Panc1 (cell line): Measurements from ENCODE around the gene POSTN. TPM values are rescaled to one million over a fixed set of nuclear protein-coding genes. Genes with fewer than 3 reads are reported as not detected.

Experiments used
- ATAC-seq: fragments of 200-7000 bp; cut with Tn5 transposase; 2 replicates; pipeline ENCODE4 v1.9.1; 2020; ENCODE audit warnings: mild to moderate bottlenecking, moderate library complexity
- BruUV-seq: library from RNA; stranded (reverse); fragments of 400-500 nt; replicated peaks from 2 replicates; lab custom pipeline; 2021; lab: Mats Ljungman, UMichigan
- CTCF ChIA-PET: fragments of 300-600 bp; sonication (Branson Sonifier 250); formaldehyde crosslinking; loops from one replicate; lab custom pipeline; 2022; ENCODE audit warnings: antibody characterized with exemption; lab: Charles Lee
- POLR2A ChIA-PET: fragments of 300-600 bp; sonication (Branson Sonifier 250); formaldehyde crosslinking; loops from one replicate; lab custom pipeline; 2022; ENCODE audit warnings: antibody characterized with exemption; lab: Charles Lee
- DNase-seq: peaks from one replicate; pipeline ENCODE4 v3.0.0-alpha.2; 2010; ENCODE audit warnings: low read depth, low spot score
- H3K27ac ChIP-seq: 2 replicates; pipeline ENCODE4 v1.5.1; 2011; ENCODE audit warnings: mild to moderate bottlenecking, low read length, inconsistent platforms
- H3K27me3 ChIP-seq: fragments of 200-500 bp; sonication (Bioruptor generic); 2 replicates; pipeline ENCODE4 v1.6.0; 2014; ENCODE audit warnings: low read length, inconsistent platforms; ENCODE audit not compliant: control insufficient read depth, insufficient read depth
- H3K36me3 ChIP-seq: fragments of 200-500 bp; sonication (Bioruptor generic); 2 replicates; pipeline ENCODE4 v1.5.1; 2014; ENCODE audit warnings: inconsistent platforms, mild to moderate bottlenecking, low read length, moderate library complexity; ENCODE audit not compliant: control insufficient read depth, insufficient read depth
- H3K4me1 ChIP-seq: 2 replicates; pipeline ENCODE4 v1.5.1; 2011; ENCODE audit warnings: inconsistent platforms, mild to moderate bottlenecking, low read length, moderate library complexity; ENCODE audit not compliant: control insufficient read depth, insufficient read depth
- H3K4me3 ChIP-seq, 2 experiments: 2 replicates each; pipeline ENCODE4 v1.5.1; 2011 to 2012; ENCODE audit warnings: low read depth in 2 of 2, low read length in 2 of 2, mild to moderate bottlenecking in 2 of 2, inconsistent platforms in 1 of 2, moderate library complexity in 1 of 2
- H3K9me3 ChIP-seq: fragments of 200-500 bp; sonication (Bioruptor generic); 2 replicates; pipeline ENCODE4 v1.5.1; 2014; ENCODE audit warnings: low read depth, mild to moderate bottlenecking, inconsistent platforms, low read length, moderate library complexity; ENCODE audit not compliant: control insufficient read depth, insufficient read depth
- POLR2AphosphoS5 ChIP-seq: IDR thresholded peaks from 2 replicates; pipeline ENCODE4 v1.6.1; 2012; ENCODE audit warnings: mild to moderate bottlenecking, low read depth, low read length, moderate library complexity
- SIN3A ChIP-seq: IDR thresholded peaks from 2 replicates; pipeline ENCODE4 v1.6.1; 2012; ENCODE audit warnings: low read depth, mild to moderate bottlenecking, low read length, moderate library complexity, borderline replicate concordance; ENCODE audit not compliant: insufficient read depth
- TCF7L2 ChIP-seq: IDR thresholded peaks from 2 replicates; pipeline ENCODE4 v1.6.1; 2011; ENCODE audit warnings: mild to moderate bottlenecking, low read depth, low read length, inconsistent platforms
- in situ Hi-C: cut with HindIII; loops from 2 replicates; pipeline ENCODE4 v1.10.0; 2016; ENCODE audit warnings: low sequenced_read_pairs, low pct_unique_long_range_greater_than_20kb
- intact Hi-C: fragments of 100-400 bp; cut with micrococcal nuclease; formaldehyde crosslinking; loops from one replicate; pipeline ENCODE4 v1.10.0; 2022; ENCODE audit not compliant: unreplicated experiment
- total RNA-seq: library from RNA; stranded (reverse); gene quantifications from one replicate; pipeline ENCODE4 v1.2.1, GENCODE V29; 2021; ENCODE audit not compliant: unreplicated experiment
- TF ChIP-seq, protein P1 (sequence below): fragments of 450-650 bp; IDR thresholded peaks from 2 replicates; pipeline ENCODE4 v1.5.1; 2017; ENCODE audit warnings: mild to moderate bottlenecking
- TF ChIP-seq, protein P2 (sequence below), 2 experiments: IDR thresholded peaks; 2 replicates each; pipeline ENCODE4 v1.6.1; 2011 to 2012; ENCODE audit warnings: low read depth in 2 of 2, control low read depth in 1 of 2, low read length in 1 of 2, mild to moderate bottlenecking in 1 of 2, moderate library complexity in 1 of 2; ENCODE audit not compliant: insufficient read depth in 1 of 2

Gene POSTN
- total RNA-seq, 1 experiment from 2014 or later = 0.08 TPM

DNA sequence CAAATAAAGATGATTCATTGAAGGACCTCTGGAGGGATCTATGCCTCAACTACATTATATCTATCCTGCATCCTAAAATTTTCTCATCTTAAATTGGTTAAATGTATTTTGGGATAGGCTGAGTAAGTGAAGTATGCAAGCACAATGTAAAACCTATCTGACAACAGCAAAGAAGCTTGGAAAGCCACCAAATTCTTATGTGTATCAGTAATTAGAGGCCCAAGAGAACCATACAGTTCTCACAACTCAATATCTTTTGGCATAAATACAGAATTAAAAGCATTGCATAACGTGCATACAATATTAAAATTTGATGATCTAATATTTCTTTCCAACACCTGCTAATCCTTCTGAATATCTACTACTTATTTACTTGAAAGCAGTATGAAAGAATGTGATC lies 13.0 kb downstream of the POSTN start:
- no peak overlapping the region for H3K4me3 ChIP-seq
- no peak overlapping the region for H3K27ac ChIP-seq
- intact Hi-C loops (no loop called here), in situ Hi-C loops (no loop called here)
- no peaks in the 10 kb centered on the region for H3K36me3 ChIP-seq
- DNase-seq (no peak), ATAC-seq (no peak)
- no peaks in the 10 kb centered on the region for H3K27me3 ChIP-seq
- H3K9me3 ChIP-seq = no peaks in the 10 kb centered on the region
- BruUV-seq = no TSS peak
- TF ChIP-seq, protein P1, sequence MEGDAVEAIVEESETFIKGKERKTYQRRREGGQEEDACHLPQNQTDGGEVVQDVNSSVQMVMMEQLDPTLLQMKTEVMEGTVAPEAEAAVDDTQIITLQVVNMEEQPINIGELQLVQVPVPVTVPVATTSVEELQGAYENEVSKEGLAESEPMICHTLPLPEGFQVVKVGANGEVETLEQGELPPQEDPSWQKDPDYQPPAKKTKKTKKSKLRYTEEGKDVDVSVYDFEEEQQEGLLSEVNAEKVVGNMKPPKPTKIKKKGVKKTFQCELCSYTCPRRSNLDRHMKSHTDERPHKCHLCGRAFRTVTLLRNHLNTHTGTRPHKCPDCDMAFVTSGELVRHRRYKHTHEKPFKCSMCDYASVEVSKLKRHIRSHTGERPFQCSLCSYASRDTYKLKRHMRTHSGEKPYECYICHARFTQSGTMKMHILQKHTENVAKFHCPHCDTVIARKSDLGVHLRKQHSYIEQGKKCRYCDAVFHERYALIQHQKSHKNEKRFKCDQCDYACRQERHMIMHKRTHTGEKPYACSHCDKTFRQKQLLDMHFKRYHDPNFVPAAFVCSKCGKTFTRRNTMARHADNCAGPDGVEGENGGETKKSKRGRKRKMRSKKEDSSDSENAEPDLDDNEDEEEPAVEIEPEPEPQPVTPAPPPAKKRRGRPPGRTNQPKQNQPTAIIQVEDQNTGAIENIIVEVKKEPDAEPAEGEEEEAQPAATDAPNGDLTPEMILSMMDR = no peak
- TF ChIP-seq, protein P2, sequence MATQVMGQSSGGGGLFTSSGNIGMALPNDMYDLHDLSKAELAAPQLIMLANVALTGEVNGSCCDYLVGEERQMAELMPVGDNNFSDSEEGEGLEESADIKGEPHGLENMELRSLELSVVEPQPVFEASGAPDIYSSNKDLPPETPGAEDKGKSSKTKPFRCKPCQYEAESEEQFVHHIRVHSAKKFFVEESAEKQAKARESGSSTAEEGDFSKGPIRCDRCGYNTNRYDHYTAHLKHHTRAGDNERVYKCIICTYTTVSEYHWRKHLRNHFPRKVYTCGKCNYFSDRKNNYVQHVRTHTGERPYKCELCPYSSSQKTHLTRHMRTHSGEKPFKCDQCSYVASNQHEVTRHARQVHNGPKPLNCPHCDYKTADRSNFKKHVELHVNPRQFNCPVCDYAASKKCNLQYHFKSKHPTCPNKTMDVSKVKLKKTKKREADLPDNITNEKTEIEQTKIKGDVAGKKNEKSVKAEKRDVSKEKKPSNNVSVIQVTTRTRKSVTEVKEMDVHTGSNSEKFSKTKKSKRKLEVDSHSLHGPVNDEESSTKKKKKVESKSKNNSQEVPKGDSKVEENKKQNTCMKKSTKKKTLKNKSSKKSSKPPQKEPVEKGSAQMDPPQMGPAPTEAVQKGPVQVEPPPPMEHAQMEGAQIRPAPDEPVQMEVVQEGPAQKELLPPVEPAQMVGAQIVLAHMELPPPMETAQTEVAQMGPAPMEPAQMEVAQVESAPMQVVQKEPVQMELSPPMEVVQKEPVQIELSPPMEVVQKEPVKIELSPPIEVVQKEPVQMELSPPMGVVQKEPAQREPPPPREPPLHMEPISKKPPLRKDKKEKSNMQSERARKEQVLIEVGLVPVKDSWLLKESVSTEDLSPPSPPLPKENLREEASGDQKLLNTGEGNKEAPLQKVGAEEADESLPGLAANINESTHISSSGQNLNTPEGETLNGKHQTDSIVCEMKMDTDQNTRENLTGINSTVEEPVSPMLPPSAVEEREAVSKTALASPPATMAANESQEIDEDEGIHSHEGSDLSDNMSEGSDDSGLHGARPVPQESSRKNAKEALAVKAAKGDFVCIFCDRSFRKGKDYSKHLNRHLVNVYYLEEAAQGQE (IDR thresholded peaks at IDR 0.05; ENCODE audit: insufficient read depth in 1 of 2, low read depth in 2 of 2, low read length in 1 of 2) = no peak
- TF ChIP-seq TCF7L2 = no peak
- no peak for TF ChIP-seq POLR2AphosphoS5
- no peak for TF ChIP-seq SIN3A
- ChIA-PET POLR2A (no interaction called here), CTCF (no interaction called here)
- no peaks in the 10 kb centered on the region for H3K4me1 ChIP-seq

DNA sequence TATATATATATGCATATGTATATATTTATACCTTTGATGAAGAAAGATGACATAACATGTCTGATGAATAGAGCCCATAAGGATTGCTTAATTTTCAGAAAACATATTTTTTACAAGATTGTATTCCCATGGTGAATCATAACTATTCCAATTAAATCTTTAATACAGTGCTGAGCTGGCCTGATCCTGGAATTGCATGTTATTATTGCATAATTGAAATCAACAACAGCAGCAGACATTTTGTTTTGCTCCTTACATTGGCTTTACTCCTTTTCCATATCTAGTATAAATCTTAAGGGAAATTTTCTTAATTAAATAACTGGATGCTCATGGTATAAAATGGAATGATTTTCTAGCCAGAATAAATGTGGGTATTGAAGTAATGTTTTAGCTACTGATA lies 22.0 kb downstream of the POSTN start:
- Histone ChIP-seq H3K27ac (no peak overlapping the region), H3K27me3 (no peaks in the 10 kb centered on the region), H3K36me3 (no peaks in the 10 kb centered on the region), H3K4me1 (no peaks in the 10 kb centered on the region), H3K4me3 (no peak overlapping the region), H3K9me3 (no peaks in the 10 kb centered on the region)
- POLR2A ChIA-PET = no interaction called here
- in situ Hi-C loops = no loop called here
- BruUV-seq = no TSS peak
- DNase-seq (no peak), ATAC-seq (no peak)
- intact Hi-C loops = no loop called here
- TF ChIP-seq, protein P2 (IDR thresholded peaks at IDR 0.05; ENCODE audit: insufficient read depth in 1 of 2, low read depth in 2 of 2, low read length in 1 of 2) = no peak
- TF ChIP-seq TCF7L2 = no peak
- TF ChIP-seq, protein P1 = no peak
- TF ChIP-seq SIN3A = no peak
- no peak for TF ChIP-seq POLR2AphosphoS5
- CTCF ChIA-PET = no interaction called here
